ENCODE measurements around the gene FBXO31. TPM values are rescaled to one million over a fixed set of nuclear protein-coding genes. Genes with fewer than 3 reads are reported as not detected.

FBXO31 gene
- polyA plus RNA-seq, 3 donors, result 18.7 to 22.6 (median 18.9) TPM

GRCh38 chr16:87331241-87331801 is 52.3 kb downstream of the FBXO31 start:
- DNase-seq (ENCODE audit: low read depth in 3 of 3, low spot score in 2 of 3), result no peak

GRCh38 chr16:87330646-87331045 is 52.9 kb downstream of the FBXO31 start:
- DNase-seq (ENCODE audit: low read depth in 3 of 3, low spot score in 2 of 3), result no peak

DNA sequence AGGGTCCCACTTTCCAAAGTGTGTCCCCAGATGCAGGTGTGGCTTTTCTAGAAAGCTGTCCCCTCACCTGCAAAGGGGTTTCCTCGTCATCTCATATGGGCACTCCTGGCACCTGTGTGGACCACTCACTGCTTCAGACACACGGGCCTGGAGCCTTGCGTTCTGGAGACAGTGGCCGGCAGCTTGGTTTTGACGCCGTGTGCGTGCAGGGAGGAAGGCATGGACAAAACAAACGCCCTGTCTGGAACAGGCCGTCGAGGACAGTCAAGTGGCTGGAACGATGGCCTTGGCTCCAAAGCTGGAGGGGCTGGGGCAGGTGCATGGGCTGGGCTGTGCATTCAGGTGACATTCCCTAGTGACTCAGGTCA is 53.3 kb downstream of the FBXO31 start:
- no peak for DNase-seq (ENCODE audit: low read depth in 3 of 3, low spot score in 2 of 3)

GRCh38 chr16:87329436-87330256 is 53.9 kb downstream of the FBXO31 start:
- no peak for DNase-seq (ENCODE audit: low read depth in 3 of 3, low spot score in 2 of 3)

DNA sequence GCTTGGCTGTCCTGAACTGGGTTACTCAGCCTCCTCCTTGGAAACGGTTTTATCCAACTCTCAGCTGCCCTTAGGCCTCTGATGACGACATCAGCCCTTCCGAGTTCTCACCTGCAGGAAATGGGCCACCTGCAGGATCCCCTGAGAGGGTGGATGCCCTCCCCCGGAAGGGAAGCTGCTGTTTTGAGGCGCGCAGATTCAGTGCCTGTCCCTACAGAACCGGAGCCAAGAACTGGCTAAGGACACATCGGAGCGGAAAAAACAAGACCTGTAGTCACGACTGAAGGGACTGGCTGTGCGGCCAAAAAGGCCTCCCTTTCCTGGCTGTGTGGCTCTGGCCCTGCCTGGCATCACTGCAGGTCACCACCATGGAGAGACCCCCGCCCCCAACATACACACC is 54.7 kb downstream of the FBXO31 start:
- no peak for DNase-seq (ENCODE audit: low read depth in 3 of 3, low spot score in 2 of 3)

DNA sequence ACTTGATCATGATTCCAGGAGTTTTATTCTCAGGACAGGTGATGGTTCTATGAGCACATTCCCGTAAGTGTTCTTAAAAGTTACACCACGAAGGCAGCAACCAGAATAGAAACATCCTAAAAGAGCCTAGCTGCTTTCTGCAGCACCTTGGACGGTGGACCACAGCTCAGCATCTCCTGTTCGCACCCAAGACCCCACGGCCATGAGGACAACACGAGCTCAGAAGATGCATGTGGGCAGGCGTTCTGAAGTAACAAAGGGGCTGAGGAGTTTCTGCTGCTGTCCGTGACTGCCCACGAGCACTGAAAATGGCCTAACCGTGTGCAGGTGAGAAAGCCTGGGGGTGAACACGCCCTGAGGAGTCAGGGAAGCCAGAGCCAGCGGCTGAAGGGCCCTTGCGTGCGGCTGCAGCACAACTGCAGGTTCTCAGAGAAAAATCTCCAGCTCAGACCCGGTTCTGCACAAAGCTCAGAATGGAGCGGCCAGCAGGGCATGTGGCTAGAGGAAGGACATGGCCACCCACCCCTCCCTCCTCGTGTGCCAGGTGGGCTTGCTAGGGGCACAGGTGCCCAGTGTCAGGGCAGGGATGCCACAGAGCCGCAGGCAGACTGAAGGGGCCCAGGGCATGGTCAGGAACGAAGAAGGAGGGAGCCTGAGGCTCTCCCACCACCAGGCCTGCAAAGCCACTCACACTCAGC is 55.6 kb downstream of the FBXO31 start:
- no peak for DNase-seq (ENCODE audit: low read depth in 3 of 3, low spot score in 2 of 3)

DNA sequence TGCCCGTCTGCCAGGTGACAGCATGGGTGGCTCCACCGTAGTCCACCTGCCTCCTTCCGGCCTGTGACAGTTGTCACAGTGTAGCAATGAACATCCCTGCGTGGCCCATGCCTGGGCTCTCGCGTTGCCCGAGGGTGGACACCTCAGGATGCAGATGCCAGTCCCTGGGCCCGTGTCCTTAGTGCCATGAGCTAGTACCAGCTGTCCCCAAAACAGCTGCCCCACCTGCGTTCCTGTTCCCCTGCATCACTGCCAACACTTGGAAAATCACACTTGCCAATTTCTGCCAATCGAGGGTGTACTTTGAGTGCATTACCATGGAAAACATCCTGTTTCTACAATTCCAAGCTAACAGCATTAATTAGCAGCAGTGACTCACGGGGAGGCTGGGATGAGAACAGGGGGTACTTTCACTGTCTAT is 57.4 kb downstream of the FBXO31 start:
- DNase-seq (ENCODE audit: low read depth in 3 of 3, low spot score in 2 of 3), result no peak

DNA sequence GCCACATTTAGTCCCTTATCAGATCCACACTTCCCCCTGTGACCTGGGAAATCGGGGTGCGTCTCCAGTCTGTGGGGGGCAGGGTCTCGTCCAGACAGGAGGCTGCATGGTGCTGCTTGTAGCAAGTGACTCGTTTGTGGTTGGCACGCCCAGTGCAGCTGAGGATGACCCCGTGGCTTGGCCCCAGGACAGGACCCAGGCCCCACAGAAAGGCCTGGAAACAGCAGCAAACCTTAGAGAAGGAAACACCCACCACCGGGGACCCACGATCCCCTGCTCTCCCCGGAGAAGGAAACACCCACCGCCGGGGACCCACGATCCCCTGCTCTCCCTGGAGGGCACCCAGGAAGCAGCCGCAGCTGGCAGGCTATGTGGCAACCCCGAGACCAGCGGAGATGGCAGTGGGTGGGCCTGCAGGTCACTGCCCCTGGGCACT is 58.1 kb downstream of the FBXO31 start:
- DNase-seq (ENCODE audit: low read depth in 3 of 3, low spot score in 2 of 3), result no peak

DNA sequence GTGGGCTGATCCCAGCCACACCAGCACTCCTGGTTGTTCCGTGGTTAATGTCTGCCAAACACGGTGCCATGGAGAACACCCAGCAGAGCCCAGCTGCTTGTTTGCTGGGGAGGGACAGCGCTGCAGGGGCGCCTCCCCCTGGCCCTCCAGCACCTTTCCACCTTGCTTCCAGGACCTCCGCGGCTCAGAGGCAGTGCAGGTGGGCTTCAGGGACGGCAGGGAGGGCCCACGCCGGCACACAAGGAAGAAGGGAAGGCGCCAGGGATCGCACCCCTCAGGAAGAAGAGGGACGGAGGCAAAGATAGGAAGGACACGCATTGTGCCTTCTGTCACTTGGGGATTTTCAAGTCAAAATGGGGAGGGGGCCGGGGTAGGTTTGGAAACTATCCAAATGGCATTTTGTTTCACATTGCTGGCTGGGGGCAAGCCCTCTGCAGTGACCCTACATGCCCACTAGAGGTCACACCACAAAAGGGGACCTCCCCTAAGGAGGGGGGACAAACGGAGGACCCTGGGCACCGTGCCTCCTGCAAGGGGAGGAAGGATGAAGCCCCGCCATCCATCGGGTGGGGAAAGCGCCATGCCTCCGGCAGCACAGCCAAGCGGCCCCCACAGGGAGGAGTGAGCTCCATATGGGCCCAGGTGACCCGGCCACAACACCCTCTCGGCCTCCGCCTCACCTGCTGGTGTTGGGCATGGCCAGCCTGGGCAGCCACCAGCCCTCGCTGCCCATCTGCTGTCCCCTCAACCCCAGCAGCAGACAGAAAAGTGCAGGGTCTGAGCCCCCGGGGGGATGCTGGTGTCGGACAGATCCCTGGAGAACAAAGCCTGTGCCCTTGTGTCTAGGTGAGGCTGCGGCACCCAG is 58.9 kb downstream of the FBXO31 start:
- DNase-seq (ENCODE audit: low read depth in 3 of 3, low spot score in 2 of 3), result no peak

DNA sequence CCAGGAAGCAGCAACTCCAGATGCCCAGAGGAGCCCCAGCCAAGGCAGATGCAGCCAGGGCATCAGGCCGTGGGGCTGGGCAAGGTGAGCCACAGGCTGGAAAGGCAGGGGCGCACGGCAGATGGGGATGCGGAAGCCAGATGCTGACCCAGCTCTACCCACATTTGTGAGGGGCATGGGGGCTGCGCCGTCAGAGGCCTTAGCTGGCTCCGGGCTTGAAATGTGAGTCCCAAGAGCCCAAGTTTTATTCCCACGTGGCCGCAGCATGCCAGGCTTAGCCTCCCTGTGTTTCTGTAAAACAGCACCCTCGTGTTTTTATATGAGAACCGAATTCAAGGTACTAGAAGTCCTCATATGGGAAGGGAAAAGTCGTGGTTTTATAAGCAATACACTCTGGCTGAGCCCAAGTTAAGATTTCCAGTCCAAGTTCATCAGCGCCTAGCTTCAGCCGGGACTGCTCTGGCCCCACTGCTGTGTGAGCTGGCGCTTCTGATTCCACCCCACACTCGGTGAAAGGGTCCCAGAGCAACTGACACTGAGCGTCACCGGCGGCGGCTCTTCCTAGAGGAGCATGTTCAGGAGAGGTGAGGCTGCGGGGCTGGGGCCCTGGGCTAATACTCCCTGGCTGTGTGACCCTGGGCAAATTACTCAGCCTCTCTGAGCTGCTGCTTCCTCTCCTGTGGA is 59.7 kb downstream of the FBXO31 start:
- no peak for DNase-seq (ENCODE audit: low read depth in 3 of 3, low spot score in 2 of 3)

DNA sequence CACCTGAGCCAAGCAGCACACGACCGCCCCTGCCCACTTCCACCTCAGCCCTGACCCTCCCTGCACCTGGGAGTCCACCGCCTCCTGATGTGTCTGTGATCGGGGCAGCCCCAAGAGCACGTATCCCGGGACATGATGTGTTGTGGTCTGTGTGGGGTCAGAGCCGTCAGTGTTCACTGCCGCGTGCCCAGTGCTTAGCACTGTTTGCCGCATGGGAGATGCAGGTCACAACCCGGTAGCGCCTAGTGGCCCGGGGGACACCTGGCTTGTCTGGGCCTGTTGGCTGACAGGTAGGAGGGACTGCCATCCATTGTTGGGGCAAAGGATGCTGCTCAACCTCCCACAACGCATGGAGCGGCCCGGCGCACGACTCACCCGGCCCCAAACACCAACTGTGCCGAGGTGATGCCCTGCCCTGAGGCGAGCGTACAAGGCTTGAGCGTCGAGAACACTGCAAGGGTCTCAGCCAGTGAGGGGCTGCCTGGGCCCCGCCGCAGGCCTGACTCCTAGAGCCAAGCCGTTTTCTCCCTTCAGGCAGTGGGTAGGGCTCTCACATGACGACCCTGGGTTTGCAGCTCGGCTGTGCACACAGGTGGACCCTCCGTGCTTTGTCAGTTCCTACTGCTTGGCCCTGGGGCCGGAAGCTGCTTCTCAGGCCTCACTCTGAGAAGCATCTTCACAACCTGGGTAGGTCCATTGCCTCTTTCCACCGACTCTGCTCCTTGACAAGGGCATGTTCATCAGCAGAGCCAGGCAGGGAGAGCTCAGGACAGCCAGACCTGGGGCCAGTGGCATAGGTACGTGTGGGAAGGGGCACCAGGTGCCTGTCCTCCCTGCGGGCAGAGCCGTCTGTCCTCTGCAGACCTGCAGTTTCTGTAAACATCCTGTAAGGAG is 60.5 kb downstream of the FBXO31 start:
- DNase-seq (ENCODE audit: low read depth in 3 of 3, low spot score in 2 of 3), result no peak

GRCh38 chr16:87322360-87322759 is 61.2 kb downstream of the FBXO31 start:
- no peak for DNase-seq (ENCODE audit: low read depth in 3 of 3, low spot score in 2 of 3)

GRCh38 chr16:87321336-87322107 is 62.1 kb downstream of the FBXO31 start:
- DNase-seq (ENCODE audit: low read depth in 3 of 3, low spot score in 2 of 3), result no peak

GRCh38 chr16:87320510-87321227 is 62.9 kb downstream of the FBXO31 start:
- no peak for DNase-seq (ENCODE audit: low read depth in 3 of 3, low spot score in 2 of 3)

- DNase-seq (ENCODE audit: low read depth in 3 of 3, low spot score in 2 of 3), result no peak
Observed at GRCh38 chr16:87319997-87320491, 63.5 kb downstream of the FBXO31 start.

DNA sequence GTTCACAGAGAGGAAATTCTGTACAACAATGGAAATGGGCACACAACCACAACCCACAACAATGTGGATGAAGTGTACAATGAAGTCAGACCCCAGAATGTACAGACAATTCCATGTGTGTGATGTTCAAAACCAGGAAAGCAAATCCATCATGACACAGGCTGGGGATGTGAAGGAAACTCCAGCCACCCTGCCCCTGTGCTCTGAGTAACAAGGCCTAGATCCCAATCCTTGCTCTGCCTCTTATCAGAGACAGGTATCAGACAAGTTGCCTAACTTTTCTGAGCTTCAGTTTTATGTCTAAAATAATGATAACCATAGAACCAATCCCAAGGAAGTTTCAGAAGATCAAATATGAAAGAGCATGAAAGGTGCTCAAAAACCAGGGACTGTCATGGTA is 64.6 kb downstream of the FBXO31 start:
- DNase-seq (ENCODE audit: low read depth in 3 of 3, low spot score in 2 of 3), result no peak

DNA sequence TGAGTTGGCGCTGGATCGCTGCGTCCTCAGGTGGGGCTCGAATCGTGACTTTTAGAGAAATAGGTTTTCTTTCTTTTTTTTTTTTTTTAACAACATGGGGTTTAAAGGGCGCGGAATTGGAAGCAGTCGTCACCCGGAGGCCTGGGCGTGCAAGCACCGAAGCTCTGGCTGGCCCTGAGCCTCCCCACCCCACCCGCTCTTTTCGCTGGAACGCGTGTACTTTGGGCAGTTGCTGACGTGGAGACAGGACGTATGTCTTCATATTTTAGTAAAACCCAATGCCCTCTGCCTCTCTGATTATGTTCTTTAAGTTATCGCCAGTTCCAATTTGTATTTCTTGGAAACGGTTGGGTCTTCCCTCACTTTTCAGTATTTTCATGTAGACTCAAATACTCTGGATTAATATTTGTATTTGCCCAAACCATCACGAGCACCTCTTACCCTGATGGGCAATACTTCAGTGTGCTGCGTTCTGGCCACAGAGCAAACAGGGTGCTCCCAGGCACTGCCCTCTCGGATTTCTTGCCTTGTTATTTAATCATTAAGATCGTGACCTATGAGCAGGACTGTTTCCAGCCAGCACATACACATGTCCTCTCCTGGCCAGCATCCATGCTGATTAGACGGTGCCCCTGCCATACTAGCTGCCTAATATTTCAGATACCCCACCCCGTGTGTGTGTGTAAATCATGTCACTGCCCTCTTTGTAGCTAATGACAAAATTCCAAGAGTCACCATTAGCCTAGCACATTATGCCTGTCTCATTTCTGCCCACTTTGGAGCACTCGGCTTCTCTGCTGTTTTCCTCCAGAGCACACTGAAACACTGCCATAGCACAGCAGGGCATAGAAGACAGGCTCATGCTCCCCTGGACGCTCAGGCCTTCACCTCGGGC is 65.6 kb downstream of the FBXO31 start:
- peak in 2 of 3 donors; percentile 23 to 32 for DNase-seq (ENCODE audit: low read depth in 3 of 3, low spot score in 2 of 3)
